EH (cell line): ENCODE data around the gene PIP4P1.
"Not testable (repeated sequence)": the region's sequence is repeated elsewhere in the genome, so short reads cannot be mapped to it uniquely, and the experiment has no call there.

Experiments used
- DNase-seq: peaks from one replicate; pipeline ENCODE4 v3.0.0-alpha.2; 2015; ENCODE audit warnings: low read depth

The PIP4P1 gene

GRCh38 chr14:20476776-20477175 is 15.5 kb upstream of the PIP4P1 start:
- no peak for DNase-seq

- DNase-seq = no peak
These were observed 11.4 kb upstream of the PIP4P1 start for GRCh38 chr14:20472536-20473169.

- DNase-seq = peak; percentile 14
These were observed 9.3 kb upstream of the PIP4P1 start for GRCh38 chr14:20470603-20470901.

- DNase-seq = peak; percentile 71
These were observed 8.8 kb upstream of the PIP4P1 start for GRCh38 chr14:20469890-20470602.

- DNase-seq = peak; percentile 87
These were observed 8.1 kb upstream of the PIP4P1 start, which contains the start of gene PNP for GRCh38 chr14:20469242-20469889. TSS of gene PNP (plus strand) at chr14:20469406. CDS start at chr14:20469525, 119 bp downstream.

- peak; percentile 15 for DNase-seq
These were observed 7.6 kb upstream of the PIP4P1 start for GRCh38 chr14:20468764-20469241.

- no peak for DNase-seq
These were observed 593 bp downstream of the PIP4P1 start for GRCh38 chr14:20460458-20461224.

GRCh38 chr14:20458031-20458789 is 3.0 kb downstream of the PIP4P1 start:
- no peak for DNase-seq

- no peak for DNase-seq
These were observed 4.3 kb downstream of the PIP4P1 start for GRCh38 chr14:20456971-20457370.

GRCh38 chr14:20455355-20456300 is 5.6 kb downstream of the PIP4P1 start:
- DNase-seq = peak; percentile 89

GRCh38 chr14:20454516-20455354 is 6.5 kb downstream of the PIP4P1 start, which contains the start of the genes APEX1 and OSGEP:
TSS of gene APEX1 (plus strand) at chr14:20455226. CDS start at chr14:20455646, 420 bp downstream.
TSS of gene OSGEP (minus strand) at chr14:20454812. CDS start at chr14:20454683, 129 bp downstream.
- DNase-seq = peak; percentile 99

GRCh38 chr14:20452831-20453230 is 8.4 kb downstream of the PIP4P1 start:
- DNase-seq = not testable (repeated sequence)

- no peak for DNase-seq
These were observed 14.3 kb downstream of the PIP4P1 start for GRCh38 chr14:20446889-20447288.

GRCh38 chr14:20443650-20444049 is 17.6 kb downstream of the PIP4P1 start:
- DNase-seq = not testable (repeated sequence)

GRCh38 chr14:20441461-20441860 is 19.8 kb downstream of the PIP4P1 start:
- no peak for DNase-seq

- no peak for DNase-seq
These were observed 20.4 kb downstream of the PIP4P1 start for GRCh38 chr14:20440882-20441281.

GRCh38 chr14:20440465-20440864 is 20.8 kb downstream of the PIP4P1 start:
- no peak for DNase-seq

GRCh38 chr14:20438664-20439063 is 22.6 kb downstream of the PIP4P1 start:
- DNase-seq = no peak

GRCh38 chr14:20436363-20436755 is 24.9 kb downstream of the PIP4P1 start:
- peak; percentile 70 for DNase-seq
